Astrocyte of the spinal cord (primary cell): ENCODE measurements around the gene RSPH9.

ENCODE experiments used
- DNase-seq: peaks from one replicate; pipeline ENCODE4 v3.0.0; 2011; ENCODE audit warnings: low read depth, low spot score
- H3K4me3 ChIP-seq: 2 replicates; pipeline ENCODE4 v1.5.1; 2011; ENCODE audit warnings: low read depth, mild to moderate bottlenecking, low read length, moderate library complexity
- in situ Hi-C: cut with HindIII; loops from 2 replicates; pipeline ENCODE4 v1.10.0; 2017; ENCODE audit warnings: low sequenced_read_pairs
- TF ChIP-seq, protein P1 (sequence below): IDR thresholded peaks from 2 replicates; pipeline ENCODE4 v1.5.1; 2012; ENCODE audit warnings: low read depth, mild to moderate bottlenecking, low read length, inconsistent platforms

Gene RSPH9

GRCh38 chr6:43678341-43678740 lies 33.5 kb downstream of the RSPH9 start:
- in situ Hi-C loops, result no loop called here
- TF ChIP-seq, protein P1, sequence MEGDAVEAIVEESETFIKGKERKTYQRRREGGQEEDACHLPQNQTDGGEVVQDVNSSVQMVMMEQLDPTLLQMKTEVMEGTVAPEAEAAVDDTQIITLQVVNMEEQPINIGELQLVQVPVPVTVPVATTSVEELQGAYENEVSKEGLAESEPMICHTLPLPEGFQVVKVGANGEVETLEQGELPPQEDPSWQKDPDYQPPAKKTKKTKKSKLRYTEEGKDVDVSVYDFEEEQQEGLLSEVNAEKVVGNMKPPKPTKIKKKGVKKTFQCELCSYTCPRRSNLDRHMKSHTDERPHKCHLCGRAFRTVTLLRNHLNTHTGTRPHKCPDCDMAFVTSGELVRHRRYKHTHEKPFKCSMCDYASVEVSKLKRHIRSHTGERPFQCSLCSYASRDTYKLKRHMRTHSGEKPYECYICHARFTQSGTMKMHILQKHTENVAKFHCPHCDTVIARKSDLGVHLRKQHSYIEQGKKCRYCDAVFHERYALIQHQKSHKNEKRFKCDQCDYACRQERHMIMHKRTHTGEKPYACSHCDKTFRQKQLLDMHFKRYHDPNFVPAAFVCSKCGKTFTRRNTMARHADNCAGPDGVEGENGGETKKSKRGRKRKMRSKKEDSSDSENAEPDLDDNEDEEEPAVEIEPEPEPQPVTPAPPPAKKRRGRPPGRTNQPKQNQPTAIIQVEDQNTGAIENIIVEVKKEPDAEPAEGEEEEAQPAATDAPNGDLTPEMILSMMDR, result no peak
- no peak for DNase-seq
- H3K4me3 ChIP-seq, result no peak overlapping the region

DNA sequence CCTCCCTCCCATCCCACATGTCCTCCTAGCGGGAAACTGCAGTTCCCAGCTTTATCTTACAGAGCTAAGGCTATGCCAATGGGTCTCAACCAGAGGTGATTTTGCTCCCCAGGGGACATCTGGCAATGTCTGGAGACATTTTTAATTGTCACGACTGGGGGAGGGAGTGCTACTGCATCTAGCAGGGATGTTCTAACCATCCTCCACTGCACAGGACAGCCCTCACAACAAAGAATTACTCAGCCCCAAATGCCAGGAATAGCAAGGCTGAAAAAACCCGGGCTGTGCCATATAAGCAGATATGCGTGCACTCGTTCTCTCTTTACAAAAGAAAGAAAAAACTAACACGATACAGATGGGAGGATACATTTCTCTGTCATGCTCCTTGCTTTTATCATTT lies 34.2 kb downstream of the RSPH9 start:
- no peak for DNase-seq
- H3K4me3 ChIP-seq, result no peak overlapping the region
- in situ Hi-C loops, result no loop called here
- TF ChIP-seq, protein P1, result no peak

DNA sequence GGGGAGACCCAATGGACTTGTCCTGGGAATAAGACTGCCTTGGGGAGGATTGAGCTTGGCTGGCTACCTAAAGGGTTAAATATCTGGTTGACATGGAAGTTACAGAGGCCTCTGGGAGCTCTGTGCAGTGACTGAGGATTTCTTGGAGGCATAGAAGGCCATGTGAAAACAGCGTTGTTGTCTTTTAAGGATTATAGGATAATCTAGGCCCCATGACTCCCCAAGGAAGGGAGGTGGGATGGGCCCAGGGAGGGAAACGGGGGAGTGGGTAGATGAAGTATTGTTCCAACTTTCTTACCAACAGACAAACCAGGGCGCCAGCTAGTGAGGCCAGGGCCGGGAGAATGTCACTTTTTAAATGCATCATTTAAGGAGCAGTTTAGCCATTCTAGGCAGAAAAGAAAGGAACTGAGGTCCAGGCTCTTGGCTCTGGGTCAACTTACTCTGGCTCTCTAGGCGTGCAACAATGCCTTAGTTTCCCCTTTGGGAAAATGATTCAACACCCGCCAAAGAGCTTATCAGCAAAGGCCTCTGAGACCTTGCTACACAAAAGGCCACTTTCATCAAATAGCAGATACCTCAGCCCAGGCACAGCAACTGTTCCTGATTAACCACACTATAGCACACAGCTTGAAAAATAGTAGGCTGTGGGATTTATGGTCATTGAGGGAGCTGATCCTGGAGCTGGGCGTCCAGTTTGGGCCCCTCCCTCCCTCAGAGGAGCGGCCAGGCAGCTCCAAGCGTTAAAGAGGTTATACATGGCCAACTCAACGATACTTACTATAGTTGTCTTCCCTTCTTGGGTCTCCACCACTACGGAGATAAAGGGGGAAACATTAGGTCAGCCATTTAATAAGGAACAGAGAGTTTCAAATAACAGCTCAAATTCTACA lies 35.7 kb downstream of the RSPH9 start:
- TF ChIP-seq, protein P1, result no peak
- H3K4me3 ChIP-seq, result no peak overlapping the region
- in situ Hi-C loops, result no loop called here
- DNase-seq, result no peak

DNA sequence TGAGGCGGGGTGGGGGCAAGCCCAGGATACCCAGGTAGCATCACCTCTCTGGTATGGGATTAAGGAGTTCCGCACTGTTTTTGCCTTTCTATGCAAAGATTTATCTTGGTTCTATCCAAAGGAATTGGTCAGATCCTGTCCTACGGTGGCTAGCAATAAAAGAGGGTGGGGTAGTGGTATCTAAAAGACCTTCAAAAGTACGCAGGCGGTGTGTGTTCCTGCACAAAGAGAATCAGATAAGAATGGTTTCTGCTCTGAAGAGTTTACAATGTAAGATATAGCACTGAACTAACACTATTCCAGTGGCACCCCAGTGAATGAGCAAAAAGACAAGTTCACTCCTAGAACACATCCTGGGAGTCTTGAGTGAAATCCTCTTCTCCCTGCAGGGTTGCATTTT lies 36.5 kb downstream of the RSPH9 start:
- DNase-seq, result no peak
- TF ChIP-seq, protein P1, result no peak
- no peak overlapping the region for H3K4me3 ChIP-seq
- in situ Hi-C loops, result no loop called here

GRCh38 chr6:43682724-43683429 lies 38.0 kb downstream of the RSPH9 start:
- in situ Hi-C loops, result no loop called here
- no peak overlapping the region for H3K4me3 ChIP-seq
- TF ChIP-seq, protein P1, result no peak

GRCh38 chr6:43683708-43684455 lies 39.0 kb downstream of the RSPH9 start:
- TF ChIP-seq, protein P1, result no peak
- in situ Hi-C loops, result no loop called here
- no peak for DNase-seq
- H3K4me3 ChIP-seq, result no peak overlapping the region

More at GRCh38 chr6:43682724-43683429, 38.0 kb downstream of the RSPH9 start:
- DNase-seq, result no peak
